ENCODE measurements around the gene SPON2. TPM values are rescaled to one million over a fixed set of nuclear protein-coding genes. Genes with fewer than 3 reads are reported as not detected.

Gene SPON2
- total and polyA plus RNA-seq, 3 donors from 2014 or later = 5.6 to 21.4 (median 7.1) TPM

GRCh38 chr4:1199556-1200331 lies 27.4 kb upstream of the SPON2 start:
- Histone ChIP-seq H3K4me1 (no peaks in the 10 kb centered on the region), H3K36me3 (ENCODE audit: low read depth, missing control alignments) (no peaks in the 10 kb centered on the region), H3K9me3 (no peaks in the 10 kb centered on the region), H3K27ac (no peak overlapping the region), H3K4me3 (no peak overlapping the region), H3K27me3 (no peaks in the 10 kb centered on the region)
- TF ChIP-seq, protein P1, sequence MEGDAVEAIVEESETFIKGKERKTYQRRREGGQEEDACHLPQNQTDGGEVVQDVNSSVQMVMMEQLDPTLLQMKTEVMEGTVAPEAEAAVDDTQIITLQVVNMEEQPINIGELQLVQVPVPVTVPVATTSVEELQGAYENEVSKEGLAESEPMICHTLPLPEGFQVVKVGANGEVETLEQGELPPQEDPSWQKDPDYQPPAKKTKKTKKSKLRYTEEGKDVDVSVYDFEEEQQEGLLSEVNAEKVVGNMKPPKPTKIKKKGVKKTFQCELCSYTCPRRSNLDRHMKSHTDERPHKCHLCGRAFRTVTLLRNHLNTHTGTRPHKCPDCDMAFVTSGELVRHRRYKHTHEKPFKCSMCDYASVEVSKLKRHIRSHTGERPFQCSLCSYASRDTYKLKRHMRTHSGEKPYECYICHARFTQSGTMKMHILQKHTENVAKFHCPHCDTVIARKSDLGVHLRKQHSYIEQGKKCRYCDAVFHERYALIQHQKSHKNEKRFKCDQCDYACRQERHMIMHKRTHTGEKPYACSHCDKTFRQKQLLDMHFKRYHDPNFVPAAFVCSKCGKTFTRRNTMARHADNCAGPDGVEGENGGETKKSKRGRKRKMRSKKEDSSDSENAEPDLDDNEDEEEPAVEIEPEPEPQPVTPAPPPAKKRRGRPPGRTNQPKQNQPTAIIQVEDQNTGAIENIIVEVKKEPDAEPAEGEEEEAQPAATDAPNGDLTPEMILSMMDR (IDR thresholded peaks at IDR 0.05) = no peak
- TF ChIP-seq POLR2A (IDR thresholded peaks at IDR 0.05) = no peak
- 75 to 89% methylated on average over 25 to 27 of the region's 27 CpGs for WGBS, 2 donors
- peak; percentile 11 for DNase-seq
- intact Hi-C loops (cut with DNase I; ENCODE audit: low total_unique reads) = no loop called here

DNA sequence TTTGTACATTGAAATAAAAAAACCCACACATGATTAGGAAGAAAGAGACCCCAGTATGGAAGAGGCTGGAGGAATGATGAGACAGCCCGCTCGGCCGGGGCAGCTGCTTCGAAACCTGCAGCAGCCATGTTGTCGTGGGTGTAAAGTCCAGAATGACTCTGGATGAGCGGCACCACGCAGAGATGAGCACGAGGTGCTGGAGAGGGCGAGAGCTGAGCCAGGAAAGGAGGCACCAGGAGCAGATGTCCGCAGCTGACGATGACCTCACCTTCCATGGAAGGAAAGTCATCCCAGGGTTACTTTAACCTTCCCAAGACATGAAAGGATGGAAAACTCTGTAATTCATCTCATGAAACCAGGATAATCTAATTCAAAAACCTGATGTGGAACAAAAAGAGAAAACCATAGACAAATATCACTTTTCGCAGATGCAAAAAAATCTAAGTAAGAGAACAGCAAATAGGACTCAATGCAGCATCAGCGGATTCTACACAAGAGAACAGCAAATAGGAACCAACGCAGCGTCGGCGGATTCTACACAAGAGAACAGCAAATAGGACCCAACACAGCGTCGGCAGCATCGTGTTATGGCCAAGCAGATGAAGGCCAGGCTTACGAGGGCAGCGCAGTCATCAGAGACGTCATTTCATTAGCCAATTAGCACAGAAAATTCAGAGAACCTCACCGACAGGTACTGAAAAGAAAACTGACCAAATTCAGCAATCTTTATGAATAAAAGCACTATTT lies 25.9 kb upstream of the SPON2 start:
- Histone ChIP-seq H3K36me3 (ENCODE audit: low read depth, missing control alignments) (no peaks in the 10 kb centered on the region), H3K4me3 (no peak overlapping the region), H3K27me3 (no peaks in the 10 kb centered on the region), H3K9me3 (no peaks in the 10 kb centered on the region), H3K27ac (no peak overlapping the region), H3K4me1 (peaks cover 9% of the 10 kb centered on the region)
- intact Hi-C loops (cut with DNase I; ENCODE audit: low total_unique reads) = no loop called here
- DNase-seq = peak; percentile 11
- WGBS, 2 donors = 86 to 90% methylated on average over 24 of the region's 24 CpGs
- TF ChIP-seq POLR2A (IDR thresholded peaks at IDR 0.05) = no peak
- TF ChIP-seq, protein P1 (IDR thresholded peaks at IDR 0.05) = no peak

DNA sequence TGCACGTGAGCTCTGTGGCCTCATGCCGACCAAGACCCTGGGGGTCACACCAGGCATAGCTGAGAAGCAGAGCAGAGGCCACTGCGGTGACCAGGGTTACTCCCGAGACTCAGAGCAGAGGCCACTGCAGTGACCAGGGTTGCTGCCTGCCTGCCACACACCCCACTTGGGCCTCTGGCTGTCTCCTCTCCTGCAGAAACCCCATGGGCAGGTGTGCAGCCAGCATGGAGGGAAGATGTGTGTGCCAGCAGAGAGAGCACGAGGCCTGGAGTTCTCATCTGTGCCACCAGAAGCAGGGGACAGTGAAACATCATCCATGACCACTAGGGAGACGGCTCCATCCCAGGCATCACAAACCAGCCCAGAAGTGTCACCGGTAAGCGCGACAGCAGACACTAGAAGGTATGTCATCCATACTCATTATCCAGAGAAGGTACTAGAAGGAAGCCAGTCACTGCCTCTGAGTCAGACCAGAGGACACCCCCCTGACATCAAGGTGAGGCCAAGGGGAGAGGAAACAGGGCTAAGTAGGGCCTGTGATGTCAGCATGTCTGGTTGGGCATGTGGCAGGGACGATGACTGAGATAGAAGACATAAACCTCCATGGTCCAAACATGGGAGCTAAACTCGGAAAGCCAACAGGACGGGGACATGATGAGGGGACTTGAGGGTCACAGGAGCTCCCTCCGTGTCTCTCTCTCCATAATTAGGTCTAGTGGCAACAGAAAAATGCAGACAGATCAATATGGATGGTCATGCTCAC lies 24.2 kb upstream of the SPON2 start:
- WGBS, 2 donors = 89 to 90% methylated on average over 11 to 13 of the region's 13 CpGs
- peaks cover 25% of the 10 kb centered on the region for H3K4me1 ChIP-seq
- H3K27ac ChIP-seq = no peak overlapping the region
- intact Hi-C loops (cut with DNase I; ENCODE audit: low total_unique reads) = no loop called here
- H3K36me3 ChIP-seq (ENCODE audit: low read depth, missing control alignments) = no peaks in the 10 kb centered on the region
- no peaks in the 10 kb centered on the region for H3K9me3 ChIP-seq
- TF ChIP-seq, protein P1 (IDR thresholded peaks at IDR 0.05) = no peak
- TF ChIP-seq POLR2A (IDR thresholded peaks at IDR 0.05) = no peak
- no peak for DNase-seq
- H3K27me3 ChIP-seq = no peaks in the 10 kb centered on the region
- H3K4me3 ChIP-seq = no peak overlapping the region

GRCh38 chr4:1195891-1196401 lies 23.6 kb upstream of the SPON2 start:
- intact Hi-C loops (cut with DNase I; ENCODE audit: low total_unique reads) = no loop called here
- TF ChIP-seq, protein P1 (IDR thresholded peaks at IDR 0.05) = no peak
- no peak for TF ChIP-seq POLR2A (IDR thresholded peaks at IDR 0.05)
- WGBS, 2 donors = 82 to 88% methylated on average over 13 to 16 of the region's 16 CpGs
- no peaks in the 10 kb centered on the region for H3K27me3 ChIP-seq
- no peak overlapping the region for H3K4me3 ChIP-seq
- H3K27ac ChIP-seq = no peak overlapping the region
- no peak for DNase-seq
- H3K9me3 ChIP-seq = no peaks in the 10 kb centered on the region
- H3K4me1 ChIP-seq = peaks cover 27% of the 10 kb centered on the region
- H3K36me3 ChIP-seq (ENCODE audit: low read depth, missing control alignments) = no peaks in the 10 kb centered on the region

Data from testis (tissue), 3 donors.